Left renal cortex interstitium (tissue), 4 donors: ENCODE results near the gene DNAJC5G. TPM values are rescaled to one million over a fixed set of nuclear protein-coding genes. Genes with fewer than 3 reads are reported as not detected.
"Not testable (repeated sequence)": the region's sequence is repeated elsewhere in the genome, so short reads cannot be mapped to it uniquely, and the experiment has no call there.

Experiments used
- DNase-seq, 4 donors: peaks; one replicate each; pipeline ENCODE4 v3.0.0-alpha.2; 2013; ENCODE audit warnings: low read depth in 4 of 4, low spot score in 2 of 4, missing footprints in 1 of 4
- polyA plus RNA-seq, 4 donors: library from polyadenylated mRNA; unstranded; fragments of 120-200 nt; gene quantifications; one replicate each; pipeline ENCODE4 v1.2.1, GENCODE V29; 2013; ENCODE audit not compliant: insufficient read length in 4 of 4

The DNAJC5G gene
- polyA plus RNA-seq, 4 donors, result 0.43 to 1.6 (median 0.83) TPM

- DNase-seq, result no peak
These were observed 24.4 kb upstream of the DNAJC5G start for GRCh38 chr2:27250652-27251379.

- DNase-seq, result no peak
These were observed 23.5 kb upstream of the DNAJC5G start for GRCh38 chr2:27251766-27252165.

GRCh38 chr2:27255187-27255586, 20.0 kb upstream of the DNAJC5G start:
- DNase-seq, result no peak

- DNase-seq, result no peak
These were observed 19.6 kb upstream of the DNAJC5G start for GRCh38 chr2:27255660-27256059.

GRCh38 chr2:27256855-27257454, 18.3 kb upstream of the DNAJC5G start:
- DNase-seq, result no peak

GRCh38 chr2:27258051-27258450, 17.2 kb upstream of the DNAJC5G start:
- DNase-seq, result no peak

GRCh38 chr2:27261241-27261925, 13.8 kb upstream of the DNAJC5G start:
- no peak for DNase-seq

GRCh38 chr2:27261926-27262298, 13.3 kb upstream of the DNAJC5G start:
- DNase-seq, result no peak

GRCh38 chr2:27262379-27263286, 12.6 kb upstream of the DNAJC5G start, which contains the start of gene SLC30A3:
TSS of gene SLC30A3 (minus strand) at chr2:27263047. CDS start at chr2:27262906, 141 bp downstream.
- DNase-seq, result no peak

- DNase-seq, result no peak
These were observed 11.7 kb upstream of the DNAJC5G start for GRCh38 chr2:27263287-27264252.

GRCh38 chr2:27264253-27264752, 10.9 kb upstream of the DNAJC5G start:
- DNase-seq, result no peak

GRCh38 chr2:27264753-27265535, 10.3 kb upstream of the DNAJC5G start:
- DNase-seq, result peak in 1 of 4 donors; percentile 61

- DNase-seq, result no peak
These were observed 9.7 kb upstream of the DNAJC5G start for GRCh38 chr2:27265536-27265870.

GRCh38 chr2:27268296-27268695, 6.9 kb upstream of the DNAJC5G start:
- not testable (repeated sequence) for DNase-seq

GRCh38 chr2:27270131-27270530, 5.1 kb upstream of the DNAJC5G start:
- DNase-seq, result no peak

- DNase-seq, result no peak
These were observed 4.6 kb upstream of the DNAJC5G start for GRCh38 chr2:27270670-27271069.

- DNase-seq, result no peak
These were observed 3.4 kb upstream of the DNAJC5G start for GRCh38 chr2:27271631-27272340.
